Left hindlimb (tissue), 1 donor: Measurements from ENCODE around the gene EAF2.

Source experiments
- DNase-seq: peaks from one replicate; pipeline ENCODE4 v3.0.0-alpha.2; 2018

Gene EAF2

DNA sequence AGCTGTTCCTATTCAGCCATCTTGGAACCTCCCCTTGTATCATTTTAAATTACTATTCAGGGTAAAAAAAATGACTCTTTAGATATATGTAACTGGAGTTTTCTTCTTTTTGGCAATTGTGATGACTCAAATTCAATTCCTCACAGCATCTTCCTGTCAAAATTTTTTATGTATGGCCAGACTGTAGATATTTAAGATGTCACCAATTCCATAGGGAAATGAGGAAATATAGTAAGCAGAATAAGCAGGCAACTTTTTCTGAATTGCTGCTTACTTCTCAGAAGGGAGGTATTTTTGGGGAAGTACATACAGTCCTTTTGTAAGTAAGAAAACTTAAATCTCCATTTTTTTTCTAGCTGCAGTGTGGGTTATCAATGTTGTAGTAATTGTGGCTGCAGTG, 28.8 kb downstream of the EAF2 start:
- DNase-seq = no peak

GRCh38 chr3:121869736-121870135, 34.7 kb downstream of the EAF2 start:
- DNase-seq = no peak

GRCh38 chr3:121870717-121871116, 35.7 kb downstream of the EAF2 start:
- DNase-seq = no peak

GRCh38 chr3:121871430-121871829, 36.4 kb downstream of the EAF2 start:
- DNase-seq = no peak

- no peak for DNase-seq
Measured at GRCh38 chr3:121878411-121878810, 43.4 kb downstream of the EAF2 start.

- DNase-seq = no peak
Measured at GRCh38 chr3:121883507-121883906, 48.5 kb downstream of the EAF2 start.

GRCh38 chr3:121885386-121885785, 50.4 kb downstream of the EAF2 start:
- no peak for DNase-seq

GRCh38 chr3:121894301-121894990, 59.4 kb downstream of the EAF2 start, which contains the start of gene SLC15A2:
SLC15A2 (plus strand) TSS chr3:121894401; CDS start chr3:121894477, 76 bp downstream.
- DNase-seq = peak; percentile 49

- no peak for DNase-seq
Measured at GRCh38 chr3:121895121-121895520, 60.1 kb downstream of the EAF2 start.

DNA sequence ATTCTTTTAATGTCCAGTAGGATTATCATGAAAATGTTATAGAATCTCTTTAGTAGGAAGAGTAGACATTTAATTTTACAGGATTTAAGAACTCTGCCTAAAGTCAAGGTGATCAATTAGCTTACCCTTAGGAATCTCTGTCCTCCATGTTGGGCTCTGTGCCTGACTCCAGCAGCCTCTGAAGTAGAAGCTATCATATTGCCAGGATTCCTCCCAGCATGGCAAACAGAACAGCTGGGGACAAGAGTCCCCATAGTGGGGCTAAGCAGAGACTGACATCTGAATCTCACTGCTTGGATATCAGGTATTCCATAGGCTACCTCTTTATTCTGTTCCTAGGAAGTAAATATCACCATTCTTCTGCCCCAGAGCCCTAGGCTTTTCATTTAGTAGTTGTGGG, 60.7 kb downstream of the EAF2 start:
- DNase-seq = no peak

DNA sequence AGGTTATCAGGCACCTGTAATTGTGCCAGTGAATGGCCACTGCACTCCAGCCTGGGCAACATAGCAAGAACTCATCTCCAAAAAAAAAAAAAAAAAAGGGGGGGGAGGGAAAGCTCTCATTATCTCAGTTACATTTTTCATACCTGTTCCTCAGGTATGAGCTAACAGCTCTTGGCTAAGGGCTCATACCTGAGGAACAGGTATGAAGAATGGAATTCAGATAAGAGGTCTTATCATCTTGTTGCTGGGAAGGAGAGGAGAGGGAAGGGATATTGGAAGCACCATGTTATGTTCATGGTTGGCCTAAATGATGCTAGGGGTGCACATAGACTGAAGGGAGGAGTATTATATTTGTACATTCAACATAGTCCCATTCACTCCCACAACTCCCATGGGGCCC, 61.8 kb downstream of the EAF2 start:
- no peak for DNase-seq

- DNase-seq = no peak
Measured at GRCh38 chr3:121897296-121897695, 62.3 kb downstream of the EAF2 start.

DNA sequence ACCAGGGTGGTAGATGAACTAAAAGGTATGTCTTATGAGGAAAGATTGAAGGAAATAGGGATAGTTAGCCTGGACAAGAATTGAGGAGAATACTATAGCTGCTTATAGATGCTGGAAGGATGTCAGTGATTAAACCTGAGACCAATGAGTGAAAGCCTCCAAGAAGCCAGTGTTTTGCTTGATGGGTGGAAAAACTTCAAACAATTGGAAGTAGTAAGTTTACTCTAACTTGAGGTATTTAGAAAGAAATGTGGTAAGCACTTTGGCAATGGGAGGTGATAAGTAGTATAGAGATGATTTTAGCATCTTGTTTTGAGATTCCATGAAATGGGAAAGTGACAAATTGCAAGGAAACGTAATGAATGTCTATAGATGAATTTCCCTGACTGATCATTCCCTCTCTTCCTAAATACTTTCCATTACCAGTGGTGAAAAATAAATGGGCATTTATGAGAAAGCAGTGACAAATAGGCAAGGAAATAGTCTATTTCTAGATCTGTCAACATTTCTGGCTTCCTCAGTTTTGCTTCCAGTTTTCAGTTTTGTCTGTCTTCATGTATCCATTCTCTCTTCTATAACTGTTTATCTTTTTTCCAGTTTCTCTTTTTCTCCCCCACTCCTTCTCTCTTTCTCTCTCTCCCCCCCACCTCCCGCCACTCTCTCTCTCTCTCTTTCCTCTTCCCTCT, 78.4 kb downstream of the EAF2 start:
- DNase-seq = no peak

DNA sequence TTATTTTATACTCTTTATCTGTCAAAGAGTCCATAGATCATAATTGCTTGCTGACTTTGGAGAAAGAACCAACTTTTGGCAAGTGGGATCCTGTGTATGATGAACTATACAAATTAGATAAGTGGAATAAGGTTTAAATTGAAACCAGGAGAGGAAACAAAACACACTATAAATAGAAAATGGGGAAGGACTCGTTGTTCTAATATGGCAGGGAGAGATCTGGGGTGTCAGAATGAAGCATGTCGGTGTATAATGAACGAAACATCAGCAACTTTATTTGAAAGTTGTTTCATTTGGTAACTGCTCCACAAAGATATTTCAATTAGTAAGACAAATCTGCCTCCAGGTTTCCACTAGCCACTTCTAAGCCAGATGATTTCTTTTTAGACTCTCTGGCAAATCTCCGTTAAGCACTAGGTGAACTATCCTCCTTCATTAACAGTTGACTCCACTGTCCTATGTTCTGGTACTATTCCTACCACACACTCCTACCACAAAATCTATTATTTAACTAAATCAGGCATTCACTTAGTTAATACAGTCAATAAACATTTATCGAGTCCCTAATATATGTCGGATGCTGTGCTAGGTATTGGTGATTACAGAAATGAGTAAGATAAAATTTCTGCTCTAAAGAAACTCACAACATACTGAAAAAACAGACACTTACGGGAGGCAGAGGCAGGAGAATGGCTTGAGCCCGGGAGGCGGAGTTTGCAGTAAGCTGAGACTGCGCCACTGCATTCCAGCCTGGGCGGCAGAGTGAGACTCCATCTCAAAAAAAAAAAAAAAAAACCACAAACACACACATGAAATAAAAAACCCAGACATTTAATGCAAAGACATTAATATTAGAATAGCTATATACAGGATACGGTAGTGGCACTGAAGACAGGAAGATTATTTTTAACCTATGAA, 79.3 kb downstream of the EAF2 start:
- no peak for DNase-seq

DNA sequence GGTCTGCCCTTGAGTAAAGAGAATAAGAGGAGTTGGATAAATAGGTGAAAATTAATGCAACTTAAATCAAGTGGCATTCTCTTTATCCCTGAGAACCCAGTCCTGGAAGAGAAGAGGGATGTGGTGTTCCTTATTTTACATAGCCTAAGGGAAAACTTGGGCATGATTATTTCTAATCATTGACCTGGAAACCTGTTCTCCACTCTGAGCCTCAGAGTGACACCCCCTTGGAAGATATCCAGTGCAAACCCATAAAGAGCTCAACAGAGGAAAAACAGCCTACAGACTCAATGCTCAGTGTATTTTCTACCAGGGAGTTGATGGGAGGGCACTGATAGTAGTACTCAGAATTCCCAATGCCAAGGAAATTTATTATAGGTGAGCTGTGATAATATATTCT, 81.2 kb downstream of the EAF2 start:
- DNase-seq = no peak

DNA sequence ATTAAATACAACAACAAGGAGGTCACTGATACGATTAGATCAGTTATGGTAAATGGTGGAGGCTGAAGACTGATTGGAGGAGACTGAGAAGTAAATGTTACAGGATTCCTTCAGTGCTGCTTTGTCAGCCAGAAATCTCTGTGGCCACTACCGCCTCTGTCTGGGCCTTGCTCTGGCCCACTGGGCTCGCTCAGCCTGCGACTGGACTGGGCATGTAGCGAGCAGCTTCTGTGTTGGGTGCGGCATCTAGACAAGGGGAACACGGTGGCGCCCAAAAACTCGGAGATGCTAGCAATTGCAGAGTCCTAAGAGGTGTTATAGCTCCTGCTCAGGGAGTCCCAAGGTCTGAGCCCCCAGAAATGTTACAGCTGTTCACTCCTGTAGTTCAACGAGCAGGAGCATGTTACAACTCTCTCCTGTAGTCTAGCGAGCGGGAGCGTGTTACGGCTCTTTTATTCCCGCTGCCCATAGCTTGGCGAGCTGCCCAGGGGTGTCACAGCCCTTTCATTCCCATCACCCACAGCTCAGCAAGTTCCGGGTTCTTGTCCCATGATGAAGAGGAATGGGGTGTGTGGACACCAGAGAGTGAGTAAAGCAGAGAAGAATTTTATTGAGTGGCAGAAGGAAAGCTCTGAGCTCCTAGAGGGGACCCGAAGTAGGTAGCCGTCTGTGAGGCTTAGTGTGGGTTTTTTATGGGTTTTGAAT, 83.9 kb downstream of the EAF2 start:
- no peak for DNase-seq

- DNase-seq = no peak
Measured at GRCh38 chr3:121924734-121925133, 89.7 kb downstream of the EAF2 start.

- no peak for DNase-seq
Measured at GRCh38 chr3:121926380-121926779, 91.4 kb downstream of the EAF2 start.
